Activated CD4-positive, alpha-beta T cell treated with anti-CD3 and anti-CD28 coated beads for 4 hours (primary cell): ENCODE results near the gene IL24.

Source experiments
- DNase-seq, 2 donors: peaks; one replicate each; pipeline ENCODE4 v3.0.0-alpha.2; 2020

Gene IL24

DNA sequence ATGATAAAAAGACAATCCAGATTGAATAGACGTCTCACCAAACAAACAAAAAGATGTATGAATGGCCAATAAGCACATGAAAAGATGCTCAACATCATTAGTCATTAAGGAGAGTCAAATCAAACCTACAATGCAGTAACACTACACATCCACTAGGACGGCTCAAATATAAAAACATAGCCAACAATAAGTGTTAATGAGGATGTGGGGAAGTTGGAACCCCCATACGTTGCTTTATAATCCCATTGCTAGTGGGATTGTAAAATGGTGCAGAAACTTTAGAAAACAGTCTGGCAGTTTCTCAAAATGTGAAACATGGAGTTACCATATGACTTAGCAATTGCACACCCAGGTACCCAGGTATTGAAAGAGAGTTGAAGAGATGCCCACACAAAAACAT lies 14.7 kb upstream of the IL24 start:
- no peak for DNase-seq

DNA sequence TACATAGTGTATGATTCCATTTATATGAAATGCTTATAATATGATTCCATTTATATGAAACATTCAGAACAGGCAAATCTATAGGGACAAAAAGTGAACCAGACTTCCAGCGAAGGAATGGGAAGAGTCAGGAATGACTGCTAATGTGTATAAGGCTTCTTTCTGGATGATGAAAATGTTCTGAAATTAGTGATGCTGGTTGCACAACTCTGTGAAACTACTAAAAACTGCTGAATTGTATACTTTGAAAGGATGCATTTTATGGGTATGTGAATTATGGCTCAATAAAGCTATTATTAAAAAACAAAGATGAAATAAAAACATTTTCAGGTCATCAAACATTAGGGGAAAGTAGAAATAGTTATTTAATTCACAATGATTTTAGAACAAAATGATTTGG lies 14.1 kb upstream of the IL24 start:
- no peak for DNase-seq

DNA sequence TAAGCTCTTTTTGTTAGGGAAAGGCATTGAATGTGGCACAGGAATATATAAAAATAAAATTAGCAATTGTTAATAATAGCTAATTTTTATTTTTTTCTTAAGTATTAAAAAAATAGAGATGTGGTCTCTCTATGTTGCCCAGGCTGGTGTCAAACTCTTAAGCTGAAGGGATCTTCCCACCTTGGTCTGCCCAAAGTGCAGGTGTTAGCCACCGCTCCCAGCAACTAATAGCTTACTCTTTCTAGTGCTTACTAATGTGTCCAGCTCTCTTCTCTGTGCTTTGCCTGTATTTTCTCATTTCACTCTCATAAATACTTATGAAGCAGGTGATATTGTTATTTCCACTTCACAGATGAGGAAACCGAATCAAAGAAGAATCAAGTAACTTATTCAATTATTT lies 13.4 kb upstream of the IL24 start:
- DNase-seq = no peak

- no peak for DNase-seq
Measured at GRCh38 chr1:206885341-206886060, 11.7 kb upstream of the IL24 start.

- DNase-seq = no peak
Measured at GRCh38 chr1:206886831-206887230, 10.4 kb upstream of the IL24 start.

- no peak for DNase-seq
Measured at GRCh38 chr1:206887701-206888100, 9.5 kb upstream of the IL24 start.

- no peak for DNase-seq
Measured at GRCh38 chr1:206890125-206891060, 6.8 kb upstream of the IL24 start.

DNA sequence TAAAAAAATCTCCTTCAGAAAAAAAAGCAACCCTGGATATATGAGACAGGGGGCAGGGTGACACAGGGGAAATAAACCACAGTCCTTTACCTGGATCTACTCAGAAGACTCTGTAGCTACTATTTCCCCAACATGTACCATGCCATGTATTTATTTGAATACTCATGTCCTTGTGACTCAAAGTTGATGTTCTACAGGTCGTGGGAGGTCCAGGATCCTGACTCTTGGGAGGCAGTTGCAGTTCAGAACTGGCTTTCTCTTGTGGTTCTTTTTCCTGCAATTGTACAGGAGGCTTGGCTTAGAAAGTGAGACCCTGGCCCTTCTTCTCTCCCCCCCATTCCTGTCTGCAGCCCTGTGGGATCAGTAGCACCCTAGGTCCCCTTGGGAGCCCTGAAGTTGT lies 5.8 kb upstream of the IL24 start:
- no peak for DNase-seq

GRCh38 chr1:206892351-206892984 lies 4.8 kb upstream of the IL24 start:
- no peak for DNase-seq

GRCh38 chr1:206893380-206893779 lies 3.9 kb upstream of the IL24 start:
- DNase-seq = no peak

DNA sequence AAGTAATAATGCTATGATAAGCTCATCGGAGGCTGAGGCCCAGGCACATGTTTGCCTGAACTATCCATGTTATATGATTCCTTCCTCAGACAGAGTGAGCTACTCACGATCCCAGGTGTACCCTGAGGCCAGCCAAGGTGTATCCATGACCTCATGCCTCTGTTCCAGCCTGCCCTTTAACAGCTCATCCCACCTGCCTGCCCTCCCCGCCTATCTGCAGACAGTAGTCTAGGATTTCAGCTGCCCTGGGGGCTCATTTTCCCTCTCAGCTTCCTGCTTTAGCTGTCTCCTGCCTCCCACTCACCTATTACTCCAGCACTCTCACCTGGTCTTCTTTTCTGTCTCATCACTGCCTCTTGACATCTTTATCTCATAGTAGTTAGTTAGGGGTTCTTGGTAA lies 1.9 kb upstream of the IL24 start:
- DNase-seq = no peak

DNA sequence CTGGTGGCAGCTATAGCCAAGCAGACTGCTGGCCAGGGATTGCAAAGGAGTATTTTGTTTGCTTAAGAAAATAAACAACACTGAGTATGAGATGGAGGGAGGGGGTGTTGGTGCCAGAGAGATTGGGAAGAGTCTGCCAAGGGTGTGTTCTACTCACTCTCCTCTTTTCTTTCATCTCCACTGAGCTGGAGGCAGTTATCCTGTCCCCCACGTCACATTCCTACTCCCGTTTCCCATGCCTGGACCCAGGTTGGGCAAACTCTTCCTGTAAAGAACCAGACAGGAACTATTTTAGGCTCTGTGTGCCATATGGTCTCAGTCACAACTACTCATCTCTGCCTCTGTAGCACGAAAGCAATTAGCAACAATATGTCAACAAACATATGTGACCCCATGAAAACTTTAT lies 1.4 kb upstream of the IL24 start:
- DNase-seq = no peak

GRCh38 chr1:206896261-206896660 lies 982 bp upstream of the IL24 start:
- DNase-seq = no peak

- DNase-seq = no peak
Measured at GRCh38 chr1:206898089-206898914, 1.1 kb downstream of the IL24 start.

DNA sequence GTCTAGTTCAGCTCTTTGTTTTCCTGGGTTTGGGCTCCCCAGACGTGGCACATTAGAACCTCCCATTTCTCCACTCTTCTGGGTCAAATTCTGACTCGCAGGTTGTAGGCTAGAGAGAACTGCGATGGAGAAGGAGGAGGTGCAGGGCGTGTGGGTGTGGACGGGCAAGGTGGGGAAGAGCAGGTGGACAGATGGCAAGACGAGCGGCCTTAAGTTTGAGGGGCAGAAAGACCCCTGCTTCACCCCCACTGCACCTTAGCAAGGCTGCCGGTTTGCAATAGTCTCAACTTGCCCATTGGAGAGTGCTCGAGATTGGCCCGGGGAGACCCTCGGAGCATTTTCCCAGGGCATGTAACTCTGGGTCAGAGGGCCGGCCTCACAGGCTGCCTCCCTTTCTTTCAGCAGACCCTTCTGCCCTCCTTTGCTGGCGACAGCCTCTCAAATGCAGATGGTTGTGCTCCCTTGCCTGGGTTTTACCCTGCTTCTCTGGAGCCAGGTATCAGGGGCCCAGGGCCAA lies 1.7 kb downstream of the IL24 start:
- no peak for DNase-seq

- no peak for DNase-seq
Measured at GRCh38 chr1:206899717-206900116, 2.5 kb downstream of the IL24 start.

GRCh38 chr1:206900149-206900548 lies 2.9 kb downstream of the IL24 start:
- no peak for DNase-seq

DNA sequence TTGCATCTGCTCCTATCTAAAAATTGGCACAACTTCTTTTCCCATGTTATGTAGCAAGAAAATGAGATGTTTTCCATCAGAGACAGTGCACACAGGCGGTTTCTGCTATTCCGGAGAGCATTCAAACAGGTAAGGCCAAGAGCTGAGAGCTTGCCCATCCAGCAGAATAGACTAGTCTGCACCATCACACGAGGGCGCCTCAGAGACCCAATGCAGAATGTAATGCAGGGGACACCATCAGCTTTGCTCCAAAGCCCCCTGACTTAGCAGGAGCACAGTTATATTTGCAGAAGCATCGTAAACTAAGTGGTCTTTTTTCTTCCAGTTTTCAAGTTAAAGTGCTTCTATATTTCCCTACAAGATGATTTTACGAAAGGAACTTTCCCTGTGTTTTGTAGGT lies 4.7 kb downstream of the IL24 start:
- DNase-seq = no peak

DNA sequence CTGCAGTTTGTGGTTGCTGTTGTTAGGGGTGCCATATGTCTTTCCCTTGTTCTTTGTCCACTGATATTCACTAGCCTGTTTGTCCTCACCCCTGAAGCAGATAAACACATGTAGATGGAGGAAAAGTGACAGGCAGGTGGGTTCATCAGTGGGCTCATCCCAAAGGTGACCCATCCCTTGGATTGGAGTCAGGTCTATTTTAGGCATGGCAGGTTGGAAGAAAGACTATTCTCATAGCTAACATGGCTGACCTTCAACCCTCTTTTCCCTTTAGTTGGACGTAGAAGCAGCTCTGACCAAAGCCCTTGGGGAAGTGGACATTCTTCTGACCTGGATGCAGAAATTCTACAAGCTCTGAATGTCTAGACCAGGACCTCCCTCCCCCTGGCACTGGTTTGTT lies 5.5 kb downstream of the IL24 start:
- DNase-seq = no peak

- DNase-seq = no peak
Measured at GRCh38 chr1:206903687-206904086, 6.4 kb downstream of the IL24 start.

DNA sequence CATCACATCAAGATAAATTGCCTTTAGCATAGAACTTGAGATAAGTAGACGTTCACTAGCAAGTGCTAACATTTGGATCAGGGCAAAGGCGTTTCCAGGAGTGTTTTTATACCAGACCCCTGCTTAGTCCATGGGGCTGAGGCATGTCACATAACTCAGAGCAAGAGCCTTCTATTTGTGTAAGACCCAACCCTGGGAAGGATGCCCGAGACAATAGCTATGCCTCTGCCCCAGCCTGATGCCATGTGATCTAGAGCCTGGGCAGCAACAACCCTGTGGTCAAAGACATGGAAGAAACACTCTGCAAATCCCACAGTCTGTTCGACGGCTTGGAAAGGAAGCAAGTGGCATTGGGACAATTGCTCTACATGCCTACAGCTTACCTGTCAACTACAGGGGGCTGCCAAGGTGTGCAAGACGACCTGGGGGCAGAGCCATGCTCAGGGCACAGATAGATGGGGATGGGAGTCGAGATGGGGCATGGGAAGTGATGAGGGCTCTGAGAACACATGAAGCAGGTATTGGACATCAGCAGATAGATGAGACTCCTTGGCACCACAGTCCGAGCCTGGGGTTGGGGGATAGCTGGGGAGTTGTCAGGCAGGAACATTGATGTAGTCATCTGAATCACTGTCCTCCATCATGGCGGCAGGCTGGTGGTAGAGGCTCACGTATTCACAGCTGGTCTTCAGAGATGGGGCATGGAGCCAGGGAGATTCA lies 7.3 kb downstream of the IL24 start:
- no peak for DNase-seq
